Activated T-helper 2 cell treated with anti-CD3 and anti-CD28 coated beads, Interferon-gamma antibody, Interleukin-2, Interleukin-4, amounts not matched to agents 10 μg/mL and 5 μg/mL and 100 μg/mL, durations not matched to agents 14 hours and 24 hours and 36 hours (primary cell): ENCODE results near the gene HDGFL3. TPM values are rescaled to one million over a fixed set of nuclear protein-coding genes. Genes with fewer than 3 reads are reported as not detected.

Experiments used
- DNase-seq: peaks from one replicate; pipeline ENCODE4 v3.0.0; 2021; ENCODE audit warnings: low spot score
- H3K27ac Mint-ChIP-seq: one replicate; pipeline ENCODE4 v1.8.0; 2021; ENCODE audit warnings: mixed read lengths
- H3K27me3 Mint-ChIP-seq: one replicate; pipeline ENCODE4 v1.8.0; 2021; ENCODE audit warnings: low read depth, mixed read lengths
- H3K36me3 Mint-ChIP-seq: one replicate; pipeline ENCODE4 v1.8.0; 2021; ENCODE audit warnings: low read depth, mixed read lengths
- H3K4me1 Mint-ChIP-seq: one replicate; pipeline ENCODE4 v1.8.0; 2021; ENCODE audit warnings: low read depth, mixed read lengths
- H3K4me3 Mint-ChIP-seq: one replicate; pipeline ENCODE4 v1.8.0; 2021; ENCODE audit warnings: low read depth, mild to moderate bottlenecking, moderate library complexity, mixed read lengths
- H3K9me3 Mint-ChIP-seq: one replicate; pipeline ENCODE4 v1.8.0; 2021; ENCODE audit warnings: mixed read lengths
- intact Hi-C: fragments of 100-400 bp; cut with micrococcal nuclease; formaldehyde crosslinking; loops from one replicate; pipeline ENCODE4 v1.15.1; 2023
- total RNA-seq: library from RNA; stranded (reverse); gene quantifications from 2 replicates; pipeline ENCODE4 v1.2.3, GENCODE V29; 2022

The HDGFL3 gene
- total RNA-seq, 1 donor from 2014 or later = 19.1 TPM

GRCh38 chr15:83115831-83116565 lies 91.6 kb downstream of the HDGFL3 start:
- no peak overlapping the region for H3K27ac Mint-ChIP-seq
- H3K27me3 Mint-ChIP-seq = no peaks in the 10 kb centered on the region
- no peaks in the 10 kb centered on the region for H3K9me3 Mint-ChIP-seq
- intact Hi-C loops = no loop called here
- peaks cover 23% of the 10 kb centered on the region for H3K36me3 Mint-ChIP-seq
- H3K4me1 Mint-ChIP-seq = peaks cover 5% of the 10 kb centered on the region
- no peak overlapping the region for H3K4me3 Mint-ChIP-seq
- no peak for DNase-seq

- intact Hi-C loops = no loop called here
- Mint-ChIP-seq H3K36me3 (peaks cover 23% of the 10 kb centered on the region), H3K4me3 (no peak overlapping the region), H3K27me3 (no peaks in the 10 kb centered on the region), H3K9me3 (no peaks in the 10 kb centered on the region), H3K27ac (no peak overlapping the region), H3K4me1 (peaks cover 5% of the 10 kb centered on the region)
- DNase-seq = no peak
These were observed 92.2 kb downstream of the HDGFL3 start for GRCh38 chr15:83115410-83115809.

GRCh38 chr15:83114856-83115255 lies 92.8 kb downstream of the HDGFL3 start:
- H3K9me3 Mint-ChIP-seq = no peaks in the 10 kb centered on the region
- intact Hi-C loops = no loop called here
- peaks cover 8% of the 10 kb centered on the region for H3K4me1 Mint-ChIP-seq
- no peak for DNase-seq
- H3K27ac Mint-ChIP-seq = no peak overlapping the region
- H3K4me3 Mint-ChIP-seq = no peak overlapping the region
- H3K27me3 Mint-ChIP-seq = no peaks in the 10 kb centered on the region
- H3K36me3 Mint-ChIP-seq = peaks cover 23% of the 10 kb centered on the region

- intact Hi-C loops = no loop called here
- Mint-ChIP-seq H3K4me3 (no peak overlapping the region), H3K9me3 (no peaks in the 10 kb centered on the region), H3K4me1 (peaks cover 11% of the 10 kb centered on the region), H3K27ac (no peak overlapping the region), H3K36me3 (peaks cover 20% of the 10 kb centered on the region), H3K27me3 (no peaks in the 10 kb centered on the region)
- no peak for DNase-seq
These were observed 93.5 kb downstream of the HDGFL3 start for GRCh38 chr15:83113881-83114674.

- no peaks in the 10 kb centered on the region for H3K9me3 Mint-ChIP-seq
- no peaks in the 10 kb centered on the region for H3K27me3 Mint-ChIP-seq
- no peak overlapping the region for H3K27ac Mint-ChIP-seq
- no peak for DNase-seq
- H3K4me3 Mint-ChIP-seq = no peak overlapping the region
- intact Hi-C loops = no loop called here
- H3K4me1 Mint-ChIP-seq = peaks cover 22% of the 10 kb centered on the region
- H3K36me3 Mint-ChIP-seq = peaks cover 20% of the 10 kb centered on the region
These were observed 94.7 kb downstream of the HDGFL3 start for GRCh38 chr15:83112956-83113299.

GRCh38 chr15:83112233-83112955 lies 95.2 kb downstream of the HDGFL3 start:
- no peak overlapping the region for H3K27ac Mint-ChIP-seq
- intact Hi-C loops = no loop called here
- no peaks in the 10 kb centered on the region for H3K27me3 Mint-ChIP-seq
- no peak overlapping the region for H3K4me3 Mint-ChIP-seq
- no peaks in the 10 kb centered on the region for H3K9me3 Mint-ChIP-seq
- DNase-seq = no peak
- H3K4me1 Mint-ChIP-seq = peaks cover 22% of the 10 kb centered on the region
- peaks cover 20% of the 10 kb centered on the region for H3K36me3 Mint-ChIP-seq

GRCh38 chr15:83111149-83111548 lies 96.5 kb downstream of the HDGFL3 start:
- peaks cover 20% of the 10 kb centered on the region for H3K36me3 Mint-ChIP-seq
- intact Hi-C loops = no loop called here
- H3K27ac Mint-ChIP-seq = no peak overlapping the region
- no peak overlapping the region for H3K4me3 Mint-ChIP-seq
- no peaks in the 10 kb centered on the region for H3K9me3 Mint-ChIP-seq
- H3K4me1 Mint-ChIP-seq = peaks cover 27% of the 10 kb centered on the region
- H3K27me3 Mint-ChIP-seq = peaks cover 5% of the 10 kb centered on the region
- no peak for DNase-seq

GRCh38 chr15:83110381-83110780 lies 97.2 kb downstream of the HDGFL3 start:
- DNase-seq = no peak
- Mint-ChIP-seq H3K27me3 (peaks cover 8% of the 10 kb centered on the region), H3K4me3 (no peak overlapping the region), H3K36me3 (peaks cover 16% of the 10 kb centered on the region), H3K27ac (no peak overlapping the region), H3K9me3 (no peaks in the 10 kb centered on the region), H3K4me1 (peaks cover 24% of the 10 kb centered on the region)
- intact Hi-C loops = no loop called here

- H3K36me3 Mint-ChIP-seq = peaks cover 13% of the 10 kb centered on the region
- H3K4me3 Mint-ChIP-seq = peak overlapping the region; percentile 3
- intact Hi-C loops = loop anchor here (5.0 kb wide), 3 partner anchors 42 to 97 kb away; partner anchors contain the start of genes BTBD1 and C15orf40
- DNase-seq = no peak
- peaks cover 24% of the 10 kb centered on the region for H3K4me1 Mint-ChIP-seq
- no peaks in the 10 kb centered on the region for H3K9me3 Mint-ChIP-seq
- no peak overlapping the region for H3K27ac Mint-ChIP-seq
- H3K27me3 Mint-ChIP-seq = peaks cover 9% of the 10 kb centered on the region
These were observed 98.1 kb downstream of the HDGFL3 start for GRCh38 chr15:83109532-83109931.

- Mint-ChIP-seq H3K27ac (peak overlapping the region; percentile 25), H3K4me3 (peak overlapping the region; percentile 82), H3K9me3 (no peaks in the 10 kb centered on the region), H3K4me1 (peaks cover 24% of the 10 kb centered on the region), H3K36me3 (peaks cover 6% of the 10 kb centered on the region), H3K27me3 (peaks cover 15% of the 10 kb centered on the region)
- intact Hi-C loops = loop anchor here (5.0 kb wide), 3 partner anchors 41 to 96 kb away; partner anchors contain the start of genes BTBD1 and C15orf40
- peak; percentile 27 for DNase-seq
These were observed 99.1 kb downstream of the HDGFL3 start for GRCh38 chr15:83108266-83109219.

GRCh38 chr15:83107841-83108181 lies 99.8 kb downstream of the HDGFL3 start:
- no peaks in the 10 kb centered on the region for H3K9me3 Mint-ChIP-seq

More at GRCh38 chr15:83107841-83108181, 99.8 kb downstream of the HDGFL3 start:
- Mint-ChIP-seq H3K4me3 (peak overlapping the region; percentile 82), H3K27ac (no peak overlapping the region), H3K4me1 (peaks cover 24% of the 10 kb centered on the region), H3K27me3 (peaks cover 15% of the 10 kb centered on the region), H3K36me3 (peaks cover 6% of the 10 kb centered on the region)
- no peak for DNase-seq
- intact Hi-C loops = loop anchor here (5.0 kb wide), 3 partner anchors 41 to 96 kb away; partner anchors contain the start of genes BTBD1 and C15orf40
